Islet precursor cell (in vitro differentiated cells): Measurements from ENCODE around the gene LRWD1.
"Not testable (repeated sequence)": the region's sequence is repeated elsewhere in the genome, so short reads cannot be mapped to it uniquely, and the experiment has no call there.

Experiments
- DNase-seq: peaks from one replicate; pipeline ENCODE4 v3.0.0-alpha.2; 2018

The LRWD1 gene

DNA sequence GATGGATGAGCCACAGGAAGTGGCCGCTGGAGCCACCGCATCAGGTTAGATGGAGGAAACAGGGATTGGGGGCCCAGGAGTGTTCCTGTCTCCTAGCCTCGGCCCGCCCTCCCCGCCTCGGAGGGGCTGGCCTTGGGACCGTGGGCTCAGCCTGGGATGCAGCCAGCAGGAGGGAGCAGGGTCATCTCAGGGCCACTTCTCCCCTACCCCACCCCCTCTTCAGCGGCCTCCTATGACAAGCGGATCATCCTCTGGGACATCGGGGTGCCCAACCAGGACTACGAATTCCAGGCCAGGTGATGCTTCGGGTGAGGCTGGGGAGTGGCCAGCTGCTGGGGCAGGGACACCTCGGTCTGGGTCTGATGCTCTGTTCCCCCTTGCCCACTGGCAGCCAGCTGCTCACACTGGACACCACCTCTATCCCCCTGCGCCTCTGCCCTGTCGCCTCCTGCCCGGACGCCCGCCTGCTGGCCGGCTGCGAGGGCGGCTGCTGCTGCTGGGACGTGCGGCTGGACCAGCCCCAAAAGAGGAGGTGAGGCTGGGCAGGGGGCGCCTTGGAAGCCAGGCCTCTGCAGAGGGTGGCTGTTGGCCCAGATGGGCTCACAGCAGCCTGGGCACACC is 4.7 kb downstream of the LRWD1 start:
- no peak for DNase-seq

DNA sequence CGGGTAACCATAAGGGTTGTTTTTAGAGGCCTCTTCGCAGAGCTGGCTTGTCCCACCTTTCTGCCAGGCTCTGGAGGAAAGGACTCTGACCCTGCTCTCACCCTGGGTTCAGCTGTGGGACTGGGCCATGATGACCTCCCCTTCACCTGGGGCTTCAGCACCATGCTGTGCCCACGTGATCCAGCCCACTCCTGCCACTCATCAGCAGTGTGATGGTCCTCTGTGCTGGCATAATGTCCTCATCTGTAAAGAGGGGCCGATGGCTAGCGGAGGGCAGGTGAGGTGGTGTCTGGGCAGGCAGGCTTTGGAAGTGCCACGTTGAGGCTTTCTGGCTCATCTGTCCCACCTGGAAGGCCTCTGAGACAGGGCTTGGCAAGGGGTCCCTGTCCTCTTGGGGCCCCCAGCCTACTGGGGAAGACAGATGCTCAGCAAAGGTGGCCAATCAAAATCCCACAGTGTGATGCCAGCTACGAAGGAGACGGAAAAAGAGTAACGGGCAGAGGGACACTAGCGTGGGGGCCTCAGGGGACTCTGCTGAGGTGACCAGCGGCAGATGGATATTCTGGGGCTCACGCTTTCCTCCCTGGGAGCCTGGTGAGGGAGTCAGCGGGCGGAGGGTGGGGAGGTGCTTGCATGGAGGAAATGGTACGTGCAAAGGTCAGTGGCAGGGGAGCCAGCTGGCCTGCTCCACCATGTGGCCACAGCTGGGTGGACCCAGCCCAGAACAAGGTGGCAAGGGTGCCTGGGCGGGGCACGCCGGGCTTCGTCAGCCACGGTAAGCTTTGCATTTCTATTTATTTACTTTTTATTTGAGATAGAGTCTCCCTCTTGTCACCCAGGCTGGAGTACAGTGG is 5.4 kb downstream of the LRWD1 start:
- DNase-seq = no peak

DNA sequence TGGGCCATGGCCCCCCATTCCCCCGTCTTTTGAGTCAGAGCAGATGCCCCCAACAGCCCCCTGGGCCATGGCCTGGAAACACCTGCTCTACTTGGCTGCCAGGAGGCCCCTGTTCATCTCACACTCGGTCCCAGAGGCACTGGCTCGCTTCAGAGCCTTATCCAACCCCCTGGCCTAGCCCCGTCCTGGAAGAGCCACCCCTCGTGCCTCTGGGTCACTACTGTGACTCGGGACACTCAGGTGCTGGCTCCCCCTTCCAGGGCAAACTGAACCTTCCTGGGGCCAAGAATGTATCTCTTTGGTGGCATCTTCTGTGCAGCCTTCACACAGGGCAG is 7.0 kb downstream of the LRWD1 start:
- DNase-seq = no peak

DNA sequence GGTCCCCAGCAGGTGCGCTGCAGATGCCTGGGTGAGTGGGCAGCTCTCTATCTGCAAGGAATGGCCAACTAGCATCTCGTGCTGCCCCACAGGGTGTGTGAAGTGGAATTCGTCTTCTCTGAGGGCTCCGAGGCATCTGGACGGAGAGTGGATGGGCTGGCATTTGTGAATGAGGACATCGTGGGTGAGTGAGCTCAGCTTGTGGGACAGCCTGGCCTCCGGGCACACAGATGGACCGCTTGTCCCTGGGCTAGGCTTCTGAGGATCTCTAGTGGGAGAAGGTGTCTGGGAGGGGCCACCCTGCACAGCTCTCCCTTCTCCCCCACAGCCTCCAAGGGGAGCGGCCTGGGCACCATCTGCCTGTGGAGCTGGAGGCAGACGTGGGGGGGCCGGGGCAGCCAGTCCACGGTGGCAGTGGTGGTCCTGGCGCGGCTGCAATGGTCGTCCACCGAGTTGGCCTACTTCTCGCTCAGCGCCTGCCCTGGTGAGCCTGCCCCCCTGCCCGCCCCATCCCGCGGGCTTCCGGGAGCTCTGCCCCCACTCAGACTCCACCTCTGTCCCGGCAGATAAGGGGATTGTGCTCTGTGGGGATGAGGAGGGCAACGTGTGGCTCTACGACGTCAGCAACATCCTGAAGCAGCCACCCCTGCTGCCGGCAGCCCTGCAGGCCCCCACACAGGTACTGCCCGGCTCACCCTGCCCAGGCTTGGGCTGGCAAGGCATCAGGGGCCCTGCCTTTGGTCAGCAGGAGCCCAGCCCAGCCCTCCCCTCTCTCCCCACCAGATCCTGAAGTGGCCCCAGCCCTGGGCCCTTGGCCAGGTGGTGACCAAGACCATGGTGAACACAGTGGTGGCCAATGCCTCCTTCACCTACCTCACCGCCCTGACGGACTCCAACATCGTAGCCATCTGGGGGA is 7.6 kb downstream of the LRWD1 start:
- DNase-seq = no peak

- no peak for DNase-seq
These were observed 8.6 kb downstream of the LRWD1 start for GRCh38 chr7:102473271-102473991.

GRCh38 chr7:102474116-102474515 is 9.3 kb downstream of the LRWD1 start:
- not testable (repeated sequence) for DNase-seq

GRCh38 chr7:102474736-102475435 is 10.1 kb downstream of the LRWD1 start:
- not testable (repeated sequence) for DNase-seq

DNA sequence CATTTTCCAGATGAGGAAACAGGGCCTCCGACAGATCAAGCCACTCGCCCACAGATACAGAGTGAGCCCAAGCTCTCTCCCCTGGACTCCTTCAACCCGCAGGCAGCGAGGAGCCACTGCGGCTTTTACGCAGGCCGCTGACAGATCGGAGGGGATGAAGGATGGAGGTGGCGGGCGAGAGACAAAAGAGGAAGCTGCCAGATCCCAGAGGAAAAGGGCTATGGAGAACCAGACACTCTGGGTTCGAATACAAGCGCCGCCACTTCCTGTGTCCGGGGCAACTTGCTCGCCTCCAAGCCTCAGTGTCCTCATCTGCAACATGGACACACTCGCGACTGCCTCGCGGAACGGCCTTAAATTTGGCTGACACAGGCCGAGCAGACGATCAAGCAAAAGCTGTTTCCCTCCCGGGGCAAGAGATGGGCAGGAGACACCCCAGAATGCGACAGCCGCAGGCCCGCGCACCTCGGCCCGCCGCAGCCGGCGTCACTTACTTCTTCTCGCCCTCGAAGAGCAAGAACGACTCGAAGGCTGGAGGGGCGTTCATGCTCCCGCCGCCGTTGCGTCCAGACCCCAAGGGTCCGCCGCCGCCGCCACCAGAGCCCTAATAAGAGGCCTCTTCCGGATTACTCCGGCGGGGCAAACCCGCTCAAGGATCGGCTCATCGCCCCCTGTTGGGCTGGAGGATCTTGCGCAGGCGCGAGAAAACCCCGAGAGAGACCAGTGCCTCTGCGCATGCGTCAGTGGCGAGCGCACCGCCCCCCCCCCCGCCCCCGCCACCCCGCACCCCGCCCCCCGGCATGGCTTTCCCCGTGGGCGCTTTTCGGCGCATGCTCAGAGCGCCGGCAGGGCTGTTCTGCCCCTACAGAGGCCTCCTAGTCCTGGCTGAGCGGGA is 13.8 kb downstream of the LRWD1 start, which contains the start of gene POLR2J:
Gene POLR2J (minus strand): TSS at position 609 of the 895 bp plus-strand sequence. CDS start 62 bp downstream, at position 547.
- not testable (repeated sequence) for DNase-seq

DNA sequence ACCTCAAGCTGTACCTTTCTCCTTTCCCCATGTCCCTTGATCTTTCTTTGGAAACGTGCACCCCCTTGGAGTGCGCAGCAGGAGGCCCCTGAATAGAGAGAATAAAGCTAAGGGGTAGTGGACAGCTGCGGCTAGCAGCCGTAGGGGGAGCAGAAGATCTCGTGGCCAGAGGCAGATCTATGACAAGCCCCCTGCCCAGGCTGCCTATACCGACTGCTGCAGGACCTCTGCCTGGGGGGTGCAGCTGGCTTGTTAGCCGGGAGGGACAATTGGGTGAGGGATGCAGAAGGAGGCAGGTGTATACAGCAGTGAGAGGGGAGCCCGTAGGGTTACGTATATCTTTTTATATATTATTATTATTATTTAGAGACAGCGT is 14.4 kb downstream of the LRWD1 start:
- not testable (repeated sequence) for DNase-seq

DNA sequence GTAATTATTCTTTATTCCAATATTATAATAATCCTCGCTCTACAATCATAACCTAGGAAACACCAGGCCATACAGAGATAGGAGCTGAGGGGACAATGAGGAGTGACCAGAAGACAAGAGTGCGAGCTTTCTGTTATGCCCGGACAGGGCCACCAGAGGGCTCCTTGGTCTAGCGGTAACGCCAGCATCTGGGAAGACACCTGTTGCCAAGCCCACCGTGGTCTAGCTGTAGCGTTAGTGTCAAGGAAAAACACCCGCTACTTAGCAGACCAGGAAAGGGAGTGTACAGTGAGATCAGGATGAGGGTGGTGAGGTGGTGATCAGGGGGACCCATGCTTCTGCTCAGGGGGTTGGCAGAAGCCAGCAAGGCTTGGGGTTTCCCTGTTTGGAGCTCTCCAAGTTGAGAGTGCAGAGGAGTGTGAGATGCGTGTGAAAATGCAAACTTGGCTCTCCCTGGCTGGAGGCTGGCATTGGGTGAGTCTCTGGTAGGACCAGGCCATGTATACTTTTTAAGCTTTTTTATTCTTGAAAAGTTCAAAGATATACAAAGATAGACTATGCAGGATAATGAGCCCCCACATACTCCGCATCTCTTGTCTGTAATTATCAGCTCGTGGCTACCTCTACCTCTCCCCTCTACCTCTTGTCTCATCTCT is 15.3 kb downstream of the LRWD1 start:
- not testable (repeated sequence) for DNase-seq

GRCh38 chr7:102481962-102482361 is 17.2 kb downstream of the LRWD1 start:
- DNase-seq = not testable (repeated sequence)

DNA sequence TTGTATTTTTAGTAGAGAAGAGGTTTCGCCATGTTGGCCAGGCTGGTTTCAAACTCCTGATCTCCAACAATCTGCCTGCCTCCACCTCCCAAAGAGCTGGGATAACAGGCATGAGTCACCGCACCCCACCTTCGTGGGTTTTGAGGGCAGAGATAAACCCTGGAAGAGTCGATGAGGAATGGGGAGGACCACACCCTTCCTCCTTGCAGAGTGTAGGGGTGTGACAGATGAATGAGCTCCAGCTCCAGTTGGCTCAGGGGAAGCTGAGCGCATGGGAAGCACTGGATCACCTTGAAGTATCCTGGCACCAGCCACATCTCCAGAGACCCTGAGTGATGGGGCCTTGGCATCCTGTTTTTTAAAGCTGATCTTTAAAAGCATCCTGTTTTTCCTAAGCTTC is 19.5 kb downstream of the LRWD1 start:
- DNase-seq = not testable (repeated sequence)

DNA sequence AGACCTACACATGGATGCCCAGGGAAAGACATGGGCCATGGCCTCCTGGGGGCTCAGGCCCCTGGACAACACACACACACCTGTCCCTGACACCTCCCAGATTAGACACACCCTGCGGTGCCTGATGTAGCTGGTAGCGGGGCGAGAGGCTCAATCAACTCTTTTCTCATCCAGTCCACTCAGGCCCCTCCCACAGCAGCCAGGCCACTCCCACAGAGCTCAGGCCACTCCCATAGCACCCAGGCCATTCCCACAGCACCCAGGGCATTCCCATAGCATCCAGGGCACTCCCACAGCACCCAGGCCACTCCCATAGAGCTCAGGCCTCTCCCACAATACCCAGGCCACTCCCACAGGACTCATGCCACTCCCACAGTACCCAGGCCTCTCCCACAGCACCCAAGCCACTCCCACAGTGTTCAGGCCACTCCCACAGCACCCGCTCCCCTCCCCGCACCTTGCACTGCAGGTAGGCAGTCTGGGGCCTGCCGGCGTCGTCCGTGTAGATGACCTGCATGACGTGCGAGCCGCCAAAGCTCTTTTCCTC is 25.8 kb downstream of the LRWD1 start:
- DNase-seq = not testable (repeated sequence)

DNA sequence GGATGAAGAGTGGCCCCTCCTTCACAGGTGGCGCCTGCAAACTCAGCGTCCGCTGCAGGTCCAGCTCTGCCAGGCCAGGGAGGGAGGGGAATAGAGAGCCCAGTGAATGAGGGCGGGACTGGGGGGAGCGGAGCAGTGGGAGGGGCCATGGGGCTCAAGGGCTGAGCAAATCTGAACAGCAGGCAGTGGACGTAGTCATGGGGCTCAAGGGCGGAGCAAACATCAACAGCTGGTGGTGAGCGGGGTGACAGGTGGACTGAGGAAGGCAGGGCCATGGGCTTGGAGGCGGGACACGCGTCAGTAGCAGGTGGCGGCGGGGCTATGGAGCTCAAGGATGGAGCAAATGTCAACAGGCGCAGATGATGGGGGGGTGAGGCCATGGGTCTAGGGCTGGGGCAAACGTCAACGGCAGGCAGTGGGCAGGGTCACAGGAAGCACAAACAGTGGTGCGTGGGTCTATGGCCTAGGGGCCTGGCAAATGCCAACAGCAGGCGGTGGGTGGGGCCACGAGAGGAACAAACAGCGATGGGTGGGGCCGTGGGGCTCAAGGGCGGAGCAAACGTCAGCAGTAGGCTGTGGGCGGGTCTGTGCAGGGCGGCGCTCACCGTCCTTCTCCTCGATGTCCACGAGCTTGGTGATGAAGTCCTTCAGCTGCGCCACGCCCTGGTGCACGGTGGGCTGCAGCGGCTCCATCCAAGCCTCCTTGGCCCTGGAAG is 28.6 kb downstream of the LRWD1 start:
- DNase-seq = not testable (repeated sequence)

GRCh38 chr7:102494026-102494425 is 29.2 kb downstream of the LRWD1 start:
- DNase-seq = not testable (repeated sequence)

DNA sequence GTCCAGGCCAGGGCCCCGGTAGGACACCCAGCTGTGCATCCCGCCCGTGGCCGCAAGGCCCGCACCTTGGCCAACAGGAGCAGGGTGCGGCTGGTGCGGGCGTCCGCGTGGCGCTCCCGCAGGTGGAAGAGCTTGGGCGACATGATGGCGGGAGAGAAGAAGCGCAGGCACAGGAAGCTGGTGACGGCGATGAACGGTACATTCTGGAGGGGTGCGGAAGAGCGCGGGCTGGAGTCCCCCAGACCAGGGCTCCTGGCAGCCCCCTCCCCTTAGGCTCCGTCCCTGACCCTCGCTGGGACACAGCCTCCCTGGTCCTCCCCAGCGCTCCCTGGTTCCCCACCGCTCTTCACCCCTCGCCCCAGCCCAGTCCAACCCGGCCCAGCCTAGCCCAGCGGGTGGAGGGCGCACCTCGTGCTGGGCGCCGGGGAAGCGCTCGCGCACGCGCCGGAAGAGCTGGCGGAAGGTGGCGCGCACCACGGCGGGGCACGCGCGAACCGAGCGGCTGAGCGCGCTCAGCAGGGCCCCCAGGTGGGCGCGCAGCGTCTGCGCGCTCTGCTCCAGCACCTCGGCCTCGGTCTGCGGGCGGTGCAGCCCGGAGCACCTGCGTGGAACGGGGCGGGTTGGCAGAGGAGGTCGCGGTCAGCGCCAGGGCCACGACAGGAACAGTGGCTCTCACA is 29.8 kb downstream of the LRWD1 start:
- not testable (repeated sequence) for DNase-seq

- DNase-seq = not testable (repeated sequence)
These were observed 32.1 kb downstream of the LRWD1 start for GRCh38 chr7:102496861-102497260.

GRCh38 chr7:102497308-102497707 is 32.5 kb downstream of the LRWD1 start:
- not testable (repeated sequence) for DNase-seq

GRCh38 chr7:102498321-102498720 is 33.5 kb downstream of the LRWD1 start:
- not testable (repeated sequence) for DNase-seq
